Stimulated activated naive CD4-positive, alpha-beta T cell (primary cell): Measurements from ENCODE around the gene FZD7.

ENCODE experiments used
- DNase-seq, 6 experiments: peaks; one replicate each; lab custom pipeline; 2025; lab: John Stamatoyannopoulos, UW

The FZD7 gene

GRCh38 chr2:202037086-202037485 is 3.4 kb downstream of the FZD7 start:
- no peak for DNase-seq

GRCh38 chr2:202038471-202039277 is 5.0 kb downstream of the FZD7 start:
- no peak for DNase-seq

- DNase-seq, result no peak
These were observed 5.8 kb downstream of the FZD7 start for GRCh38 chr2:202039278-202040078.

- no peak for DNase-seq
These were observed 6.6 kb downstream of the FZD7 start for GRCh38 chr2:202040079-202040844.

- DNase-seq, result no peak
These were observed 8.8 kb downstream of the FZD7 start for GRCh38 chr2:202042444-202042843.

- DNase-seq, result no peak
These were observed 9.8 kb downstream of the FZD7 start for GRCh38 chr2:202043475-202043874.

GRCh38 chr2:202044777-202045176 is 11.1 kb downstream of the FZD7 start:
- DNase-seq, result no peak

- no peak for DNase-seq
These were observed 12.9 kb downstream of the FZD7 start for GRCh38 chr2:202046572-202046971.

GRCh38 chr2:202049092-202049728 is 15.6 kb downstream of the FZD7 start:
- no peak for DNase-seq

- no peak for DNase-seq
These were observed 16.2 kb downstream of the FZD7 start for GRCh38 chr2:202049840-202050239.

GRCh38 chr2:202050652-202051051 is 17.0 kb downstream of the FZD7 start:
- no peak for DNase-seq

GRCh38 chr2:202051499-202052161 is 18.0 kb downstream of the FZD7 start:
- no peak for DNase-seq

GRCh38 chr2:202052235-202052634 is 18.6 kb downstream of the FZD7 start:
- DNase-seq, result no peak

- no peak for DNase-seq
These were observed 21.0 kb downstream of the FZD7 start for GRCh38 chr2:202054679-202055078.

- DNase-seq, result peak in 1 of 6 experiments; percentile 2
These were observed 23.0 kb downstream of the FZD7 start for GRCh38 chr2:202056611-202057010.

- no peak for DNase-seq
These were observed 26.6 kb downstream of the FZD7 start for GRCh38 chr2:202060218-202060617.

- DNase-seq, result no peak
These were observed 28.0 kb downstream of the FZD7 start for GRCh38 chr2:202061695-202062094.

- DNase-seq, result no peak
These were observed 30.7 kb downstream of the FZD7 start for GRCh38 chr2:202064171-202064880.

GRCh38 chr2:202064881-202065230 is 31.2 kb downstream of the FZD7 start:
- DNase-seq, result no peak

GRCh38 chr2:202065876-202066275 is 32.2 kb downstream of the FZD7 start:
- no peak for DNase-seq

GRCh38 chr2:202066875-202067274 is 33.2 kb downstream of the FZD7 start:
- no peak for DNase-seq
